Measurements from ENCODE around the gene ANO9.

GRCh38 chr11:377883-378500 is 63.8 kb downstream of the ANO9 start:
- TF ChIP-seq CTCF (conservative IDR thresholded peaks at IDR 0.05; ENCODE audit: low read depth in 2 of 2) (no peak), EZH2phosphoT487 (IDR thresholded peaks at IDR 0.05; ENCODE audit: unreplicated experiment) (no peak), EZH2 (IDR thresholded peaks at IDR 0.05; ENCODE audit: low read depth, unreplicated experiment) (no peak), NANOG (IDR thresholded peaks at IDR 0.05; ENCODE audit: borderline replicate concordance) (no peak)
- TF ChIP-seq, protein P1, sequence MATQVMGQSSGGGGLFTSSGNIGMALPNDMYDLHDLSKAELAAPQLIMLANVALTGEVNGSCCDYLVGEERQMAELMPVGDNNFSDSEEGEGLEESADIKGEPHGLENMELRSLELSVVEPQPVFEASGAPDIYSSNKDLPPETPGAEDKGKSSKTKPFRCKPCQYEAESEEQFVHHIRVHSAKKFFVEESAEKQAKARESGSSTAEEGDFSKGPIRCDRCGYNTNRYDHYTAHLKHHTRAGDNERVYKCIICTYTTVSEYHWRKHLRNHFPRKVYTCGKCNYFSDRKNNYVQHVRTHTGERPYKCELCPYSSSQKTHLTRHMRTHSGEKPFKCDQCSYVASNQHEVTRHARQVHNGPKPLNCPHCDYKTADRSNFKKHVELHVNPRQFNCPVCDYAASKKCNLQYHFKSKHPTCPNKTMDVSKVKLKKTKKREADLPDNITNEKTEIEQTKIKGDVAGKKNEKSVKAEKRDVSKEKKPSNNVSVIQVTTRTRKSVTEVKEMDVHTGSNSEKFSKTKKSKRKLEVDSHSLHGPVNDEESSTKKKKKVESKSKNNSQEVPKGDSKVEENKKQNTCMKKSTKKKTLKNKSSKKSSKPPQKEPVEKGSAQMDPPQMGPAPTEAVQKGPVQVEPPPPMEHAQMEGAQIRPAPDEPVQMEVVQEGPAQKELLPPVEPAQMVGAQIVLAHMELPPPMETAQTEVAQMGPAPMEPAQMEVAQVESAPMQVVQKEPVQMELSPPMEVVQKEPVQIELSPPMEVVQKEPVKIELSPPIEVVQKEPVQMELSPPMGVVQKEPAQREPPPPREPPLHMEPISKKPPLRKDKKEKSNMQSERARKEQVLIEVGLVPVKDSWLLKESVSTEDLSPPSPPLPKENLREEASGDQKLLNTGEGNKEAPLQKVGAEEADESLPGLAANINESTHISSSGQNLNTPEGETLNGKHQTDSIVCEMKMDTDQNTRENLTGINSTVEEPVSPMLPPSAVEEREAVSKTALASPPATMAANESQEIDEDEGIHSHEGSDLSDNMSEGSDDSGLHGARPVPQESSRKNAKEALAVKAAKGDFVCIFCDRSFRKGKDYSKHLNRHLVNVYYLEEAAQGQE (IDR thresholded peaks at IDR 0.05; ENCODE audit: unreplicated experiment) = no peak
